Suprapubic skin (tissue), 3 donors: ENCODE measurements around the gene GRM7.

ENCODE experiments used
- CTCF ChIP-seq, 2 donors: fragments of 200-600 bp in 1 of 2; fragments of 450-650 bp in 1 of 2; sonication (generic) in 1 of 2; IDR thresholded peaks; one replicate each; pipeline ENCODE4 v1.5.1; 2016 to 2019; ENCODE audit warnings: antibody characterized with exemption in 2 of 2, mild to moderate bottlenecking in 1 of 2, moderate library complexity in 1 of 2
- EP300 ChIP-seq: sonication (generic); formaldehyde crosslinking; IDR thresholded peaks from one replicate; pipeline ENCODE4 v1.6.1; 2017; ENCODE audit warnings: antibody characterized with exemption

DNA sequence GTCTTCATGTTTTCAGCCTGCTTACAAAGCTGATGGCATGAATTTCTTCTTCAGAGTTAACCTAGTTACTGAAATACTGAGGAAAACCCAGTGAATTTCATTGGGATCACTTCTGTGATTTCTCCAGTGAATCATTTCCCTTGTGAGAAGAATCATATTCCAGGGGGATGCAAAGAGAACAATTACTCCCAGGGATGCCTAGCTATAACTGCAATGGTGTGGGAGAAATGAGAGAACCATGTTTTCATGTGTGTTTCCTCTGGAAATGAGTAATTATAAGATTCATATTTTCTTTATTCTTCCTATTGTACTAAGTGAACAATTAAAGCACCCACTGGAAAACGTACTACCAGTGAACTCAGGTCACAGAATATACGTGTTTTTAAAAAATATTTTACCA is 485.4 kb downstream of the GRM7 start:
- no peak for TF ChIP-seq CTCF (IDR thresholded peaks at IDR 0.05)
- TF ChIP-seq EP300 = no peak
